SK-N-SH (cell line): Measurements from ENCODE around the gene HYAL3. TPM values are rescaled to one million over a fixed set of nuclear protein-coding genes. Genes with fewer than 3 reads are reported as not detected.
A peak's percentile ranks its signal among the peaks of the same experiment; 100 is the strongest.

Experiments used
- CTCF ChIA-PET: fragments of 300-600, 350-600 bp; formaldehyde crosslinking; extraction: SDS; loops from one replicate; lab custom pipeline; 2021; lab: Yijun Ruan, JAX
- POLR2A ChIA-PET: fragments of 350-600 bp; sonication (Branson Sonifier 250); formaldehyde crosslinking; extraction: SDS; loops from one replicate; lab custom pipeline; 2020; ENCODE audit warnings: antibody characterized with exemption, inconsistent platforms; lab: Yijun Ruan, JAX
- DNase-seq: peaks from one replicate; pipeline ENCODE4 v3.0.0; 2012
- H2AFZ ChIP-seq: fragments of 200-600 bp; sonication (generic); 2 replicates; pipeline ENCODE4 v1.8.1; 2016; ENCODE audit warnings: antibody characterized with exemption, mild to moderate bottlenecking, low read depth
- H3F3A ChIP-seq: fragments of 200-600 bp; sonication (generic); replicated peaks from 2 replicates; pipeline ENCODE3; 2016; ENCODE audit warnings: antibody characterized with exemption, mild to moderate bottlenecking; ENCODE audit not compliant: insufficient read depth
- H3K27ac ChIP-seq, 2 experiments: fragments of 200-500 bp in 1 of 2; fragments of 200-600 bp in 1 of 2; sonication (Bioruptor generic) in 1 of 2; sonication (generic), shearing (Covaris generic) in 1 of 2; 2 replicates each; pipeline versions ENCODE4 v1.5.1 to v1.6.1; 2014 to 2016; ENCODE audit warnings: low read depth in 2 of 2, inconsistent platforms in 1 of 2, low read length in 1 of 2, mild to moderate bottlenecking in 1 of 2, mixed read lengths in 1 of 2
- H3K27me3 ChIP-seq: fragments of 200-600 bp; sonication (generic), shearing (Covaris generic); 2 replicates; pipeline ENCODE4 v1.6.1; 2016; ENCODE audit warnings: mixed run types; ENCODE audit not compliant: insufficient read depth
- H3K36me3 ChIP-seq, 2 experiments: fragments of 200-500 bp in 1 of 2; fragments of 200-600 bp in 1 of 2; sonication (Bioruptor generic) in 1 of 2; sonication (generic) in 1 of 2; replicated peaks in 1 of 2; 2 replicates each; pipeline versions ENCODE3 to v1.5.1; 2014 to 2016; ENCODE audit warnings: low read length in 1 of 2, mild to moderate bottlenecking in 1 of 2; ENCODE audit not compliant: insufficient read depth in 2 of 2, control insufficient read depth in 1 of 2
- H3K4me1 ChIP-seq, 2 experiments: fragments of 200-500 bp in 1 of 2; fragments of 200-600 bp in 1 of 2; sonication (Bioruptor generic) in 1 of 2; sonication (generic), shearing (Covaris generic) in 1 of 2; 2 replicates each; pipeline versions ENCODE4 v1.5.1 to v1.6.1; 2014 to 2016; ENCODE audit warnings: low read depth in 1 of 2, low read length in 1 of 2, mixed run types in 1 of 2; ENCODE audit not compliant: insufficient read depth in 2 of 2, control insufficient read depth in 1 of 2
- H3K4me2 ChIP-seq: fragments of 200-600 bp; sonication (generic), shearing (Covaris generic); 2 replicates; pipeline ENCODE4 v1.6.1; 2017; ENCODE audit warnings: mixed run types
- H3K4me3 ChIP-seq, 2 experiments: fragments of 200-500 bp in 1 of 2; fragments of 200-600 bp in 1 of 2; sonication (Bioruptor generic) in 1 of 2; sonication (generic), shearing (Covaris generic) in 1 of 2; 2 replicates each; pipeline versions ENCODE4 v1.5.1 to v1.8.1; 2014 to 2016; ENCODE audit warnings: low read depth in 2 of 2, inconsistent platforms in 1 of 2, low read length in 1 of 2, mild to moderate bottlenecking in 1 of 2, mixed read lengths in 1 of 2, moderate library complexity in 1 of 2
- H3K79me2 ChIP-seq: fragments of 200-600 bp; sonication (generic); 2 replicates; pipeline ENCODE4 v1.8.1; 2017; ENCODE audit warnings: mild to moderate bottlenecking; ENCODE audit not compliant: insufficient read depth
- H3K9ac ChIP-seq: fragments of 200-600 bp; sonication (generic); 2 replicates; pipeline ENCODE4 v1.6.1; 2017; ENCODE audit warnings: mixed run types
- H3K9me2 ChIP-seq: fragments of 200-600 bp; sonication (generic); 2 replicates; pipeline ENCODE4 v1.6.1; 2017; ENCODE audit warnings: mixed run types
- H3K9me3 ChIP-seq: fragments of 200-600 bp; sonication (generic); 2 replicates; pipeline ENCODE4 v1.6.1; 2017; ENCODE audit warnings: mixed run types, mild to moderate bottlenecking, moderate library complexity
- H4K20me1 ChIP-seq: fragments of 200-600 bp; sonication (generic); 2 replicates; pipeline ENCODE4 v1.6.1; 2017; ENCODE audit warnings: mild to moderate bottlenecking, mixed run types; ENCODE audit not compliant: insufficient read depth
- EZH2phosphoT487 ChIP-seq: fragments of 200-600 bp; sonication (generic); IDR thresholded peaks from 2 replicates; pipeline ENCODE4 v1.6.1; 2017; ENCODE audit warnings: low read depth, mixed run types, mild to moderate bottlenecking, antibody characterized with exemption, moderate library complexity, borderline replicate concordance
- GABPA ChIP-seq: IDR thresholded peaks from 2 replicates; pipeline ENCODE4 v1.4.0; 2012; ENCODE audit warnings: low read depth, mild to moderate bottlenecking
- MAX ChIP-seq: IDR thresholded peaks from 2 replicates; pipeline ENCODE4 v1.4.0; 2012; ENCODE audit warnings: low read depth
- MXI1 ChIP-seq: IDR thresholded peaks from 2 replicates; pipeline ENCODE4 v1.6.1; 2012; ENCODE audit warnings: mild to moderate bottlenecking, low read depth, low read length, improper control_type of control experiment
- NFIC ChIP-seq: IDR thresholded peaks from 2 replicates; pipeline ENCODE4 v1.4.0; 2012; ENCODE audit warnings: borderline replicate concordance
- POLR2AphosphoS5 ChIP-seq: IDR thresholded peaks from 2 replicates; pipeline ENCODE4 v1.6.1; 2012; ENCODE audit warnings: low read depth, low read length
- RAD21 ChIP-seq: IDR thresholded peaks from 2 replicates; pipeline ENCODE4 v1.6.1; 2012; ENCODE audit warnings: mild to moderate bottlenecking, low read length
- REST ChIP-seq: IDR thresholded peaks from 2 replicates; pipeline ENCODE4 v1.6.1; 2012; ENCODE audit warnings: mild to moderate bottlenecking, low read depth, low read length, moderate library complexity
- SIN3A ChIP-seq: IDR thresholded peaks from 2 replicates; pipeline ENCODE4 v1.6.1; 2012; ENCODE audit warnings: low read depth, mild to moderate bottlenecking, low read length, moderate library complexity, borderline replicate concordance
- TAF1 ChIP-seq: IDR thresholded peaks from 2 replicates; pipeline ENCODE4 v1.6.1; 2012; ENCODE audit warnings: low read depth, mild to moderate bottlenecking, low read length, moderate library complexity, borderline replicate concordance
- WGBS: methylation state at CpG from one replicate; pipeline ENCODE4 v1.1.6; 2017; ENCODE audit warnings: low lambda C conversion rate; 5-methylcytosine and 5-hydroxymethylcytosine counted together
- polyA plus RNA-seq, 3 experiments: library from polyadenylated mRNA; depleted of rRNA; stranded (reverse); fragments of >200 nt; gene quantifications; 2 replicates each; pipeline ENCODE4 v1.2.3, GENCODE V29; 2012
- TF ChIP-seq, protein P1 (sequence below): IDR thresholded peaks from 2 replicates; pipeline ENCODE4; 2012

Gene HYAL3
- polyA plus RNA-seq, 1 of the 3 experiments (the other 2 are of a cell fraction), result 7.8 TPM

- Histone ChIP-seq H3K27ac (peak overlapping the region in 1 of 2 experiments; percentile 83; a peak in 1 of 4 replicates), H3K4me2 (0 out of 2 replicates have a peak overlapping the region, but pooled peaks have one; percentile 78)
- CTCF ChIA-PET, result interaction anchor here (0.8 to 6.6 kb wide), 9 partner anchors 9 to 77 kb away, joined by 3 to 49 read pairs (median 6); no protein-coding TSS in a partner anchor
Observed at GRCh38 chr3:50266017-50266416, 33.2 kb downstream of the HYAL3 start.

More at GRCh38 chr3:50266017-50266416, 33.2 kb downstream of the HYAL3 start:
- no peak for DNase-seq
- Histone ChIP-seq H3K4me3 (no peak overlapping the region), H3K4me1 (peaks cover 31 to 38% of the 10 kb centered on the region in 2 experiments; a peak in 3 of 4 replicates), H3K79me2 (peaks cover 6% of the 10 kb centered on the region), H4K20me1 (no peaks in the 10 kb centered on the region), H3K9ac (no peak overlapping the region), H3K9me3 (no peaks in the 10 kb centered on the region), H2AFZ (no peak overlapping the region), H3K36me3 (no peaks in the 10 kb centered on the region), H3K9me2 (no peaks in the 10 kb centered on the region), H3K27me3 (no peaks in the 10 kb centered on the region), H3F3A (peaks cover 26% of the 10 kb centered on the region)
- 98% methylated on average over 4 of the region's 6 CpGs for WGBS
- TF ChIP-seq, protein P1, sequence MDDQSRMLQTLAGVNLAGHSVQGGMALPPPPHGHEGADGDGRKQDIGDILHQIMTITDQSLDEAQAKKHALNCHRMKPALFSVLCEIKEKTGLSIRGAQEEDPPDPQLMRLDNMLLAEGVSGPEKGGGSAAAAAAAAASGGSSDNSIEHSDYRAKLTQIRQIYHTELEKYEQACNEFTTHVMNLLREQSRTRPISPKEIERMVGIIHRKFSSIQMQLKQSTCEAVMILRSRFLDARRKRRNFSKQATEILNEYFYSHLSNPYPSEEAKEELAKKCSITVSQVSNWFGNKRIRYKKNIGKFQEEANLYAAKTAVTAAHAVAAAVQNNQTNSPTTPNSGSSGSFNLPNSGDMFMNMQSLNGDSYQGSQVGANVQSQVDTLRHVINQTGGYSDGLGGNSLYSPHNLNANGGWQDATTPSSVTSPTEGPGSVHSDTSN, result no peak
- no peak for TF ChIP-seq SIN3A
- TF ChIP-seq EZH2phosphoT487, result no peak
- no peak for TF ChIP-seq MAX
- no peak for TF ChIP-seq TAF1
- no peak for TF ChIP-seq GABPA
- no peak for TF ChIP-seq MXI1
- no peak for TF ChIP-seq POLR2AphosphoS5
- TF ChIP-seq NFIC, result no peak
- TF ChIP-seq RAD21, result no peak
- no peak for TF ChIP-seq REST
- POLR2A ChIA-PET, result no interaction called here
